Stimulated activated CD4-positive, alpha-beta T cell treated with anti-CD3 and anti-CD28 coated beads, Interleukin-1b, Interleukin-23, amount 100 ng/mL, for 24 hours (primary cell): ENCODE results near the gene SREK1IP1.

Source experiments
- DNase-seq, 4 experiments: peaks; one replicate each; pipeline ENCODE4 v3.0.0-alpha.2; 2020; ENCODE audit warnings: low read depth in 4 of 4, low spot score in 1 of 4

SREK1IP1 gene

DNA sequence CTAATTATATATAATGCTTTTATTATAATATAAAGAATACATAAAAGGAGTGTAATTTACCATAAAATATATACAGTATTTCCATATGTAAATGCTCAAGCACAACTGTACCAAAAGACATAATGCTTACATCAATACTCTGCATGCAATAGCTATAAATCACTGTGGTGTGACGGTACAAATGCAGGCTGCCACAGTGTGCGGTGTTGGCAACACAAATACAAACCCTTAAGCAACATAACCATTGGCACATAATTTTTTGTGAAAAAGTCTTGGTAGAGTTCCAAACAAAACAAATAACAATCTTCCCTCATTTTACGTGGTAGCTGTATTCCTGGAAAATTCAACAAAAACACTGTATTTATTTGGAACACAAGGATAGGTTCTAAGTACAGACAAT lies 80.1 kb downstream of the SREK1IP1 start:
- no peak for DNase-seq

DNA sequence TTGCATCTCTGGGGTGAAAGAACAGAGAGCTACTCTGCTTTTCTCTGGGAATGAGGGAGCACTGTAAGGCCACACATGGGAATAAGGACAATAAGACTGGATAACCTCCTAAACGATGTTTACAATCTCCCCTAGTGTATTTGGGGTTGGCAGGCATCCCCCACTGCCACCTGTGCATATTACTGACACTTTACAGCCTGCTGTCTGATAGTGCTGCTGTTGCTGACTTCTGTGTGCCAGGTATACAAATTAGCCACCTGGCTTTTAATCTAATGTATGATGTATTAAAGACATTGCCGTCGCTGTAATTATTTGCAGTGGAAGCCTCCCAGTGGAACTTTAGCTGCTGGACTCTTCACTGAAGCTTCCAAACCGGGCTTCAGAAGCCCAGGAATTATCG lies 82.6 kb downstream of the SREK1IP1 start:
- no peak for DNase-seq

DNA sequence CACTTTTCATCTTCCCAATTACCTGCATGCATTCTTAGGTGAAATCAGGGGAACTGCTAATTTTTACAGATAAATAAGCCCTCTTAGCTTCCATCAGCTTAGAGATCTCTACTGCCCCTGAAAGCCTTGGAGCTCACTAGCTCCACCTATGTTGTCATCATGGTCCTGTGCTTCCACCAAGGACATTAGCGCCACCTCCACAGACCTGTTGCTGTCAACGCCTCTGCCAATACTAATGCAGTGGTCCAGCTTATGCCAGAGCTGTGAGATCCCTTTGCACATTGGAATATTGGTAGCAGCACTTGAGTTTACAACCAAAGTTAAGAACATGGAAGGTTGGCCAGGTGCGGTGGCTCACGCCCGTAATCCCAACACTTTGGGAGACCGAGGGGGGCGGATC lies 85.9 kb downstream of the SREK1IP1 start:
- no peak for DNase-seq

DNA sequence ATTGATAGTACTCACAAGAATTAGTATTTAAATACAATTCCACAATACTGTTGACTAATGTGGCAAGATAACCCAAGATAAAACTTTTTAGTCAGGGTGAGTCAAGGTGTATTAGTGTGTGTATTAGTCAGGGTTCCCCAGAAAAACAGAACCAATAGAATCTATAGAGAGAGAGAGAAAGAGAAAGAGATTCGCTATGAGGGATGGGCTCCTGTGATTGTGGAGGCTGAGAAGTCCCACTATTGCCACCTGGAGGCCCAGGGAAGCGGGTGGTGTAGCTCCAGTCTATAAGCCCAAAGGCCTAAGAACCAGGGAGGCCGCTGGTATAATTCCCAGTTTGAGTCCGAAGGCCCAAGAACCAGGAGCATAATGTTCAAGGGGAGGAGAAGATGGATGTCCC lies 88.2 kb downstream of the SREK1IP1 start:
- no peak for DNase-seq

DNA sequence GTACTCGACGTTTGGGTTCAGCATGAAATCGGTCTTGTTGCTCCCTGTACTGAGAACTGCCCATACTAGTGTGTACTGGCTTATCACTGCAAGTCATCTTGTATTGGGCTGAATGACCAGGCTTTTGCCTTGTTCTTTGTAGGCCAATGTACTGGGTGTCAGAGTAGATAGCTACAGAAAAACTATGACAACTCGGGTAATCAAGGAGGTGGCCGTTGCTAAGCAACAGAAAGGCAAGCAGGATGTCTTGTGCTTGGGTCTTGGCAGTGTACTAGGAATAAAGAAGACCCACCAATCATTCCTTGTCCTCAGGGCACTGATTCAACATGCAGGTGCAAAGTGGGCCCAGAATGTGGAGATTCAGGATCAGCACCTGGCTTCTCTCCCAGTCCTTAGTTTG lies 90.1 kb downstream of the SREK1IP1 start:
- DNase-seq = no peak

DNA sequence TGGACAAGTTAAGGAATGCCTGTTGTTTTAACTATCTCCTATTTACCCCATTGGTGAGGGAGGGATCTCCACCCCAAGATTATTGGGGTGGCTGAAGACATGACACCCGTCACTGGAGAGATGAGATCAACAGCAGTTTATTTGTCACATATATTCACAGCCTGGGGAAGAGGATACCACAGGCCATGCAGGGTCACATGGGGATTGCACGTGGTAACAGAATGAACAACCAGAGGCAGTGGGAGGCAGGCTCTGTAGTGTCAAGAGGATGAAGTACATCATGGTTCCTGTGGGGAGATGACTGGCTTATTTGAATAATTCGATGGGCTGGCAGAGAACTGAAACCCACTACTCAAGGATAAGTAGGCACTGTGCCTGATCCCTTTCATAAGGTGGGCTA lies 96.8 kb downstream of the SREK1IP1 start:
- DNase-seq = no peak

DNA sequence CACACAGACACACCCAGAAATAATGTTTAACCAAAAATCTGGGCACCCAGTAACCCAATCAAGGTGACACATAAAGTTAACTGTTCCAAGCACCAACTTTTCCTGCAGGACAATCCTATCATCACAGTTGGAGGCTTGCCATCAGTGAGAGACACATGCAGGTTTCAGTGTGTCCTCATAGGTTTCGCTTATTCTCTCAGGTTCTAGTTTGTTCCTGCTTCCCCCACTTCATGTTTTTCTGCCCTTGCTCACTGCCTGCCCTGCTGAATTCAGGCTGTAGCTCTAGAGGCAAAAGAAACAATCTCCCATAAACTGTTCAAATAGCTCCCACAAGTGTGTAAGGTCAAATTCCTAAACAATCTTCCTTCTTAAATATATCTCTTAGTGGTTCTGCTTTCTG lies 98.2 kb downstream of the SREK1IP1 start:
- DNase-seq = no peak
